ENCODE data around the gene PLXNA4.

PLXNA4 gene

GRCh38 chr7:132560825-132561529, 15.3 kb downstream of the PLXNA4 start:
- in situ Hi-C loops (cut with MboI; ENCODE audit: low sequenced_read_pairs, unreplicated experiment) = no loop called here
- no peak for TF ChIP-seq CTCF (IDR thresholded peaks at IDR 0.05; ENCODE audit: borderline replicate concordance, control extremely low read depth, extremely low read depth, insufficient read depth, missing control alignments)
- DNase-seq (ENCODE audit: low spot score) = no peak

- in situ Hi-C loops (cut with MboI; ENCODE audit: low sequenced_read_pairs, unreplicated experiment) = no loop called here
Measured at GRCh38 chr7:132560105-132560504, 16.2 kb downstream of the PLXNA4 start.

GRCh38 chr7:132558815-132559214, 17.5 kb downstream of the PLXNA4 start:
- no peak for DNase-seq (ENCODE audit: low spot score)
- TF ChIP-seq CTCF (IDR thresholded peaks at IDR 0.05; ENCODE audit: borderline replicate concordance, control extremely low read depth, extremely low read depth, insufficient read depth, missing control alignments) = no peak
- in situ Hi-C loops (cut with MboI; ENCODE audit: low sequenced_read_pairs, unreplicated experiment) = no loop called here

More at GRCh38 chr7:132560105-132560504, 16.2 kb downstream of the PLXNA4 start:
- no peak for DNase-seq (ENCODE audit: low spot score)
- no peak for TF ChIP-seq CTCF (IDR thresholded peaks at IDR 0.05; ENCODE audit: borderline replicate concordance, control extremely low read depth, extremely low read depth, insufficient read depth, missing control alignments)

GRCh38 chr7:132557489-132558044, 18.7 kb downstream of the PLXNA4 start:
- no peak for DNase-seq (ENCODE audit: low spot score)
- TF ChIP-seq CTCF (IDR thresholded peaks at IDR 0.05; ENCODE audit: borderline replicate concordance, control extremely low read depth, extremely low read depth, insufficient read depth, missing control alignments) = no peak
- in situ Hi-C loops (cut with MboI; ENCODE audit: low sequenced_read_pairs, unreplicated experiment) = no loop called here

- TF ChIP-seq CTCF (IDR thresholded peaks at IDR 0.05; ENCODE audit: borderline replicate concordance, control extremely low read depth, extremely low read depth, insufficient read depth, missing control alignments) = no peak
- no peak for DNase-seq (ENCODE audit: low spot score)
- in situ Hi-C loops (cut with MboI; ENCODE audit: low sequenced_read_pairs, unreplicated experiment) = no loop called here
Measured at GRCh38 chr7:132554446-132554845, 21.8 kb downstream of the PLXNA4 start.

GRCh38 chr7:132553031-132553430, 23.2 kb downstream of the PLXNA4 start:
- in situ Hi-C loops (cut with MboI; ENCODE audit: low sequenced_read_pairs, unreplicated experiment) = no loop called here
- DNase-seq (ENCODE audit: low spot score) = no peak

More at GRCh38 chr7:132553031-132553430, 23.2 kb downstream of the PLXNA4 start:
- TF ChIP-seq CTCF (IDR thresholded peaks at IDR 0.05; ENCODE audit: borderline replicate concordance, control extremely low read depth, extremely low read depth, insufficient read depth, missing control alignments) = no peak

Measured in GM13976 (cell line).